Measurements from ENCODE around the gene LYST.

LYST gene

GRCh38 chr1:235612761-235613160, 253.9 kb downstream of the LYST start:
- no peak for DNase-seq (ENCODE audit: low read depth)
- TF ChIP-seq, protein P1, sequence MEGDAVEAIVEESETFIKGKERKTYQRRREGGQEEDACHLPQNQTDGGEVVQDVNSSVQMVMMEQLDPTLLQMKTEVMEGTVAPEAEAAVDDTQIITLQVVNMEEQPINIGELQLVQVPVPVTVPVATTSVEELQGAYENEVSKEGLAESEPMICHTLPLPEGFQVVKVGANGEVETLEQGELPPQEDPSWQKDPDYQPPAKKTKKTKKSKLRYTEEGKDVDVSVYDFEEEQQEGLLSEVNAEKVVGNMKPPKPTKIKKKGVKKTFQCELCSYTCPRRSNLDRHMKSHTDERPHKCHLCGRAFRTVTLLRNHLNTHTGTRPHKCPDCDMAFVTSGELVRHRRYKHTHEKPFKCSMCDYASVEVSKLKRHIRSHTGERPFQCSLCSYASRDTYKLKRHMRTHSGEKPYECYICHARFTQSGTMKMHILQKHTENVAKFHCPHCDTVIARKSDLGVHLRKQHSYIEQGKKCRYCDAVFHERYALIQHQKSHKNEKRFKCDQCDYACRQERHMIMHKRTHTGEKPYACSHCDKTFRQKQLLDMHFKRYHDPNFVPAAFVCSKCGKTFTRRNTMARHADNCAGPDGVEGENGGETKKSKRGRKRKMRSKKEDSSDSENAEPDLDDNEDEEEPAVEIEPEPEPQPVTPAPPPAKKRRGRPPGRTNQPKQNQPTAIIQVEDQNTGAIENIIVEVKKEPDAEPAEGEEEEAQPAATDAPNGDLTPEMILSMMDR (IDR thresholded peaks at IDR 0.05; ENCODE audit: insufficient read depth, low read depth, low read length, missing control alignments): no peak
- H3K4me3 ChIP-seq (ENCODE audit: low read depth, low read length): no peak overlapping the region
